ENCODE data around the gene KIF13A. TPM values are rescaled to one million over a fixed set of nuclear protein-coding genes. Genes with fewer than 3 reads are reported as not detected.

The KIF13A gene
- total RNA-seq, 1 donor from 2014 or later, result 59.0 TPM

- DNase-seq, result no peak
Measured at GRCh38 chr6:17710331-17710730, 277.1 kb downstream of the KIF13A start.

DNA sequence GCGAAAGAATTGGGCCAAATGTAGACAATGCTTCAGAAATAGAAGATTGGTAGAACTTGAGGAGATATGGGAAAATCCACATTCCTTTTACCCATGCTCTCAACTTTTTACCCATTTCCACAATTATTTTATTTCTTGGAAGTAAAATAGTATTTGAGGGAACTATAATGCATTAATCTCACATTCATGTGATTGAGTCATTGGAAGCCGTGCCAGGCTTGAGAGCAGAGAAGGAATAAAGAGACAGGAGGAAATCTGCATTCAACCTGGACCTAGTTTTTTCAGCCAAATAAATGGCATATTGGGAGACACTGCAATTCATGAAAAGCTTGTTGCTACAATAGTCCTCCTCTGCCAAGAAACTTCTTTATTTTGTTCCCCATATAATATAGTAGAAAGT is 278.0 kb downstream of the KIF13A start:
- TF ChIP-seq, protein P1, sequence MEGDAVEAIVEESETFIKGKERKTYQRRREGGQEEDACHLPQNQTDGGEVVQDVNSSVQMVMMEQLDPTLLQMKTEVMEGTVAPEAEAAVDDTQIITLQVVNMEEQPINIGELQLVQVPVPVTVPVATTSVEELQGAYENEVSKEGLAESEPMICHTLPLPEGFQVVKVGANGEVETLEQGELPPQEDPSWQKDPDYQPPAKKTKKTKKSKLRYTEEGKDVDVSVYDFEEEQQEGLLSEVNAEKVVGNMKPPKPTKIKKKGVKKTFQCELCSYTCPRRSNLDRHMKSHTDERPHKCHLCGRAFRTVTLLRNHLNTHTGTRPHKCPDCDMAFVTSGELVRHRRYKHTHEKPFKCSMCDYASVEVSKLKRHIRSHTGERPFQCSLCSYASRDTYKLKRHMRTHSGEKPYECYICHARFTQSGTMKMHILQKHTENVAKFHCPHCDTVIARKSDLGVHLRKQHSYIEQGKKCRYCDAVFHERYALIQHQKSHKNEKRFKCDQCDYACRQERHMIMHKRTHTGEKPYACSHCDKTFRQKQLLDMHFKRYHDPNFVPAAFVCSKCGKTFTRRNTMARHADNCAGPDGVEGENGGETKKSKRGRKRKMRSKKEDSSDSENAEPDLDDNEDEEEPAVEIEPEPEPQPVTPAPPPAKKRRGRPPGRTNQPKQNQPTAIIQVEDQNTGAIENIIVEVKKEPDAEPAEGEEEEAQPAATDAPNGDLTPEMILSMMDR (IDR thresholded peaks at IDR 0.05), result no peak
- Histone ChIP-seq H3K4me1 (peaks cover 6% of the 10 kb centered on the region), H3K27ac (no peak overlapping the region), H3K27me3 (no peaks in the 10 kb centered on the region), H3K36me3 (no peaks in the 10 kb centered on the region), H3K4me3 (no peak overlapping the region), H3K9me3 (no peaks in the 10 kb centered on the region)
- ATAC-seq, result no peak
- no peak for DNase-seq
- intact Hi-C loops (cut with DNase I), result no loop called here

More at GRCh38 chr6:17710331-17710730, 277.1 kb downstream of the KIF13A start:
- H3K27ac ChIP-seq, result no peak overlapping the region
- intact Hi-C loops (cut with DNase I), result no loop called here
- TF ChIP-seq, protein P1 (IDR thresholded peaks at IDR 0.05), result no peak
- H3K9me3 ChIP-seq, result no peaks in the 10 kb centered on the region
- H3K4me3 ChIP-seq, result no peak overlapping the region
- H3K4me1 ChIP-seq, result no peaks in the 10 kb centered on the region
- no peaks in the 10 kb centered on the region for H3K36me3 ChIP-seq
- ATAC-seq, result no peak
- H3K27me3 ChIP-seq, result no peaks in the 10 kb centered on the region

Other genes with a start within 250 kb of the KIF13A start
- gene NHLRC1, start 135.0 kb upstream of the KIF13A start, total RNA-seq, result 2.3 TPM
- gene TPMT, start 167.4 kb upstream of the KIF13A start, total RNA-seq, result 13.6 TPM
- 19.6 TPM for gene KDM1B, start 167.8 kb upstream of the KIF13A start, total RNA-seq

Measured in upper lobe of right lung (tissue), 1 donor.